ENCODE measurements around the gene TAF7L.
"Not testable (repeated sequence)": the region's sequence is repeated elsewhere in the genome, so short reads cannot be mapped to it uniquely, and the experiment has no call there.

Gene TAF7L, protein sequence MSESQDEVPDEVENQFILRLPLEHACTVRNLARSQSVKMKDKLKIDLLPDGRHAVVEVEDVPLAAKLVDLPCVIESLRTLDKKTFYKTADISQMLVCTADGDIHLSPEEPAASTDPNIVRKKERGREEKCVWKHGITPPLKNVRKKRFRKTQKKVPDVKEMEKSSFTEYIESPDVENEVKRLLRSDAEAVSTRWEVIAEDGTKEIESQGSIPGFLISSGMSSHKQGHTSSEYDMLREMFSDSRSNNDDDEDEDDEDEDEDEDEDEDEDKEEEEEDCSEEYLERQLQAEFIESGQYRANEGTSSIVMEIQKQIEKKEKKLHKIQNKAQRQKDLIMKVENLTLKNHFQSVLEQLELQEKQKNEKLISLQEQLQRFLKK

DNA sequence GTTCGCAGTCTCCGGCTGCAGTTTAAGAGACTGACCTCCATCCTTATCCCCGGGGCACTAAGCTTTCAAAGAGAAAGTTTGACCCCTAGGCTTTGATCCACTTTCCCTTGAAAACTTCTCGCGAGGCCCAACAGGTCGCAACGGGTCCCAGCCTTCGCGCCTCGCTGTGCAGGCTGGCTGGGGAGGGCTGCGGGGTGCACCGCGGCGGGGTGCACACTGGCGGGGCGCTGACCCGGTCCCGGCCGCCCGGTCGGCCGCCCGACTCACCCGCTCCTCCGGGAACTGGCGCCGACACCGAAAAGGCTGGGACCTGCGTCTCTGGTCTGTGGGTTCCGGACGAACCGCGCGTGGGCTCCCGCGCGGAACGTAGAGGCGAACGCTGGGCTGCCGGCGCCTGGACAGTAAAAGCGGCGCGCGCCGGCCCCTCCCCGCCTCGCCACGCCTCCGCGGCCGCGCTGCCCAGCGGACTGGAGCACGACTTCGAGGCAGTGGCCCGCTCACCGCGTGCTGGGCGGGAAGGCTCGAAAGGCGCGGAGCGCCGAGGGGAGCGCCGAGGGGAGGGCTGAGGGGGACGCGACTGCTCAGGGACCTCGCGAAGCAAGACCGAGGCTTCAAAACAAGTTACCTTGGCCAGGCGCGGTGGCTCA, at the start of gene TAF7L:
TAF7L (minus strand) TSS at position 378 of the 647 bp plus-strand sequence. CDS start 3,791 bp downstream, outside the sequence.
- DNase-seq (ENCODE audit: low spot score) = no peak

DNA sequence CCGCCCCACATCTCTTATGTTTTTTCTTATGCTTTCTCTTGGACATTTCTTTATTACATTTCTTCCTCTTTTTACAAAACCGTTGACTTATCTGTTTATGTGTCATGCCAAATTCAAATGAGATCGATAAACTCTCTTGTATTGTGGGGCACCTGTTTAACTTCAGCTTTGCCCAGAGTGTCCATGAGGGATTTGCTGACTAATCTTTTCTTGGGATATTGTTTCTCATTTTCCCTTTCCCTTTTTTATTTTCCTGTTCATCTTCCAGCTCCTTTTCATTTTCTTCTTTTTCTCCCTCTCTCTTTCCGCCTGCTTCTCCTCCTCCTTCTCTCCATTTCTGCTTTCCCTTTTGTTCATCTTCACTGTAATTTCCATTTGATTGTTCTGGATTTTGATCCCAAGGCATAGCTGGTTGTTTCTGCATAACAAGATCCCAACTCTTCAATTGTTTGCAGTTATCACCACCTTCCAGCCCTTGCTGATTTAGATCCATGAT, 46.7 kb upstream of the TAF7L start:
- no peak for DNase-seq (ENCODE audit: low spot score)

DNA sequence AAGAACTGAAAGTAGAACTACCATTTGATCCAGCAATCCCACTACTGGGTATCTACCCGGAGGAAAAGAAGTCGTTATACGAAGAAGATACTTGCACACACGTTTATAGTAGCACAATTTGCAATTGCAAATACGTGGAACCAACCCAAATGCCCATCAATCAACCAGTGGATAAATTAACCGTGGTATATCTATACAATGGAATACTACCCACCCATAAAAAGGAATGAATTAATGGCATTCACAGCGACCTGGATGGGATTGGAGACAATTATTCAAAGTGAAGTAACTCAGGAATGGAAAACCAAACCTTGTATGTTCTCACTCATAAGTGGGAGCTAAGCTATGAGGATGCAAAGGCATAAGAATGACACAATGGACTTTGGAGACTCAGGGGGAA, 43.2 kb upstream of the TAF7L start:
- DNase-seq (ENCODE audit: low spot score) = not testable (repeated sequence)

DNA sequence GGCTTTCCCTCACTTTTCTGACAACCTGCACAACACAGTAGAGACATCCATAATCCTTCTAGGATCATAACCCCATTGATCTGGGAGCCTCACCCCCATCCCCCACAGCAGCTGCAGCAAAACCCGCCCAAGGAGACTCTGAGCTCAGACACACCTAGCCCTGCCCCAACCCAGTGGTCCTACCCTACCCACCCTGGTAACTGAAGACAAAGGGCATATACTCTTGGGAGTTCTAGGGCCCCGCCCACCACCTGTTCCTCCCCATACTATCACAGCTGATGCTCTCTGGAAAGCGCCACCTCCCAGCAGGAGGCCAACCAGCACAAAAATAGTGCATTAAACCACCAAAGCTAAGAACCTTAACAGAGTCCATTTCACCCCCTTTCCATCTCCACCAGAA, 35.5 kb upstream of the TAF7L start:
- DNase-seq (ENCODE audit: low spot score) = not testable (repeated sequence)

DNA sequence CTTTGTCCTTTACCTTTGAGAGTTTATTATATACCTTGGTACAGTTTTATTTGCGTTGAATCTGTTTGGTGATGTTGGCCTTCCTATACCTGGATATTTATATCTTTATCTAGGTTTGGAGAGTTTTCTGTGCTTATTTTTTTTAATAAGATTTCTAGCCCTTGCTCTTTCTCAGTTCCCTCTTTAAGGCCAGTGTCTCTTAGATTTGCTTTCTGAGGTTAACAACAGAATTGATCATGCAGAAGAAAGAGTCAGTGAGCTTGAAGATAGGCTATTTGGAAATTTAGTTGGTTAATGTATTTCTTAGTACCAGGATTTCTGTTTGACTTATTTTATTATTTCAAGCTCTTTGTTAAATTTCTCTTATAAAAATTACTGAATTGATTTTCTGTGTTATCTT, 12.7 kb upstream of the TAF7L start:
- DNase-seq (ENCODE audit: low spot score) = no peak

DNA sequence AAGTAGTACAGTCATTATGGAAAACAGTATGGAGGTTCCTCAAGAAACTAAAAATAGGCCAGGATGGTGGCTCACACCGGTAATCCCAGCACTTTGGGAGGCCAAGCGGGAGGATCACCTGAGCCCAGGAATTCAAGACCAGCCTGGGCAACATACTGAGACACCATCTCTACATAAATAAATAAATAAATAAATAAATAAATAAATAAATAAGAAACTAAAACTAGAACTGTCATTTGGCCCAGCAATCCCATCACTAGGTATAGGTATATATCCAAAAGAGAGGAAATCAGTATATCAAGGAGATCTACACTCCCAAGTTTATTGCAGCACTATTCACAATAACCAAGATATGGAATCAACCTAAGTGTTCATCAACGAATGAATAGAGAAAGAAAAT, 4.5 kb upstream of the TAF7L start:
- not testable (repeated sequence) for DNase-seq (ENCODE audit: low spot score)

DNA sequence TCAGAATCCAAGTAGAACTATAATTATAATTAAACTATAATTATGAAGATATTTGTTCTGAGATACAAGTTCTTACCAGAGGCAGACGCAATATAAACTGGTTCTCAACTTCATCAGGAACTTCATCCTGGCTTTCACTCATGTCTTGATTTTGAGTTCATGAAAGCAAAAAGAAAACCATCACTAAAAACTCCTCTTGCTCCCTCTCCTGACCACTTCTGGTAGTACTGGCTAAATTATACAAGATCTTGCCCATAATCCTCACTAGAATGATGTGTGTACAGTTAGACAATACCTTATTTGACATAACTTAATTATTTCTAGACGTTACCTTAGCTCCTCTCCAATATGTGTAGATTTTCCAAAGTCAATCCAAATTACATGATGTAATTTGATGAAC, 3.7 kb downstream of the TAF7L start:
- DNase-seq (ENCODE audit: low spot score) = peak; percentile 38

DNA sequence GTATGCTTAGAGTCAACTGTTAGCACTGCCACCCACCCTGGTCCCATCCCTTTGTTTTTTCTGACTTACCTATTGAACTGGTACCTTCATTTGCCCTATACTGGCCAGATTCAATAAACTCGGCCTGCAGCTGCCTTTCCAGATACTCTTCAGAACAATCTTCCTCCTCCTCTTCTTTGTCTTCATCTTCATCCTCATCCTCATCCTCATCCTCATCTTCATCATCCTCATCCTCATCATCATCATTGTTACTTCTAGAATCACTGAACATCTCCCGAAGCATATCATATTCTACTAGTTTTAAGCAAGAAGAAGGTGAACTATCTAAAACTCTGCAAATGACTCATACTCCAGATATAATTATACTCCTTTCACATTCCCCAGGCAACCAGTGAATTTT, 14.9 kb downstream of the TAF7L start:
- no peak for DNase-seq (ENCODE audit: low spot score)

DNA sequence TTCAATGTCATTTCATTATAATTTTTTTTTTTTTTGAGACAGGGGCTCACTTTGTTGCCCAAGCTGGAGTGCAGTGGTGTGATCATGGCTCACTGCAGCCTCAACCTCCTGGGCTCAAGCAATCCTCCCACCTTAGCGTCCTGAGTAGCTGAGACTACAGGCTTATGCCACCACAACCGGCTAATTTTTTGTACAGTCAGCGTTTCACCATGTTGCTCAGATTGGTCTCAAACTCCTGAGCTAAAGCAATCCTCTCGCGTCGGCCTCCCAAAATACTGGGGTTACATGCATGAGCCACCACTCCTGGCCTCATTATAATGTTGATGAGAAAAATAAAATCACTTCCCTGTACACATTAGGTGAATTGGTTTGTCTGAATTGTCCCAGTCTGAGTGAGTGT, 16.9 kb downstream of the TAF7L start:
- DNase-seq (ENCODE audit: low spot score) = no peak

DNA sequence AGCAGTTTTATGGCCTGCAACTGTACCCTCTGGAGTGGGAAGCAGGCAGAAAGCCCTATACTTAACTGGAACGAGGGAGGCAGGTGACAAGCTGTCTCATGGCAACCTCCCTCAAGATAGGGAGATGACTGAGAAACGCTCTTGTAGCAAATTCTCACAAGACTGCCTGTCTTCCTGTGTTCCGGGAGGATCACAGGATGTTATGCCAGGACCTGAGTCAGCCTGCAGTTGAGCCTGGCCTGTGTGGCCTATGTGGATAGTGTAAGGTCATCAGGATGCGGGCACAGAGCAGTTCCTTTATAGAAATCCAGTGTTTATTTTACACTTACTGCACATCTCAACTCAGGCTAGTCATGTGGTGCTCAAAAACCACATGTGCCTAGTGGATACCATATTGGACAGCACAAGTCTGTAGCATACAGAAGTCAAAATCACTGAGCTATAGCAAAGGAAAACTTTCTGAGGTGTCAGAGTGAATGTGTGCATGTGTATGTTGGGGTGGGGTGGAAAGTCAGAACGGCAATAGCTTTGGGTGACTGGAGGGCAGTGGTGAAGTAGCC, 25.2 kb downstream of the TAF7L start:
- DNase-seq (ENCODE audit: low spot score) = no peak

DNA sequence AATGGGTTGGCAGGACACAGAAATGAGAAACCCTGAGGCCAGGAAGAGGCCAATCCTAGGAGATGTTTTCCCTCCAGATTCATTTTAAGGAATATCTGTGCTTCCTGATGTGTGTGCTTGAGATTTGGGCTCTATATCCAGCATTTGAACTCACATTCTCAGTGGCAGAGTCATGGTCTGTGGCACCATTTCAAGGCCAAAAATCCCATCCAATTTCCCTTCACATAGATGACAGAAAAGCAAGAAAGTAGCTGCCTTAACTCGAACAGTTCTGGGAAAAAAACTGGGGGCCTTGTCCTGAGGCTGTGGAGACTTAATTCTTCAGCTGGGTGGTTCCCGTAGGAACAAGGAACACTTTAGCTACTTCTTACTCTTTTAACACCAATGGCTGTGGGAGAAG, 27.4 kb downstream of the TAF7L start:
- no peak for DNase-seq (ENCODE audit: low spot score)

DNA sequence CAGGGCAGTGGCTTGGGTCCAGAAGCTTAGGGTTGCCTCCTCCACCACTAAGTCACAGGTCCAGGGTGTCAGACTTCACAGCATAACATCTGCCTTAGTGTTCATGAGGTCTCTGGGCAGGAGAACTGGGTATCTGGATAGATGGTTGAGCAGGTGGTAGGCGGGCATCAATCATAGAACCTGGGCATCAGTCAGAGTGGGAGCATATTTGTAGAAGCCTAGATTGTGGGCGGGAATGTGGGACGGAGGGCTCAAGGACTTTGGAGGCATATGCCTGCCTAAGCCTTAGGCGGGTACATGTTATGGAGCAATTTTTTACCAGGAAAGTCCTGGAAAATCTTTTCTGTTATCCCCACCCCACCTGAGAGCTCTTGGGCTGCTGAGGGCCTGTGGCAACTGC, 28.5 kb downstream of the TAF7L start:
- no peak for DNase-seq (ENCODE audit: low spot score)

DNA sequence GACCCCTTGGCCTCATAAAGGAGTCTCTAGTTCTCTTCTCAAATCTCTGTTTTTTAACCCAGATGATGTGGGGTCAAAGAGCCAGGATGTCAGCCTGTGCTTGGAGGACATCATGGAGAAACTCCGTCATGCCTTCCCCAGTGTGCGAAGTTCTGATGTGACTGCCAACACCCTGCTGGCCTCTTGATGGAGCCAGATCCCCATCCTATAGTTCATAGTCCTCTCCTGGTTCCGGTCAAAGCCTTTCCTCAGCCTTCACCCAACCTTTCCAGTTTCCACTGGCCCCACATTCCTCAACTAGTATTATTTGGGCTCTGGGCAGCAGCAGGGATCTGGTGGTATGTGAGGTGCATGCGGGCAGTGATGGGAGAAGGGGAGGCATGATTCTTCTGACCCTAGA, 30.7 kb downstream of the TAF7L start:
- DNase-seq (ENCODE audit: low spot score) = peak; percentile 31

DNA sequence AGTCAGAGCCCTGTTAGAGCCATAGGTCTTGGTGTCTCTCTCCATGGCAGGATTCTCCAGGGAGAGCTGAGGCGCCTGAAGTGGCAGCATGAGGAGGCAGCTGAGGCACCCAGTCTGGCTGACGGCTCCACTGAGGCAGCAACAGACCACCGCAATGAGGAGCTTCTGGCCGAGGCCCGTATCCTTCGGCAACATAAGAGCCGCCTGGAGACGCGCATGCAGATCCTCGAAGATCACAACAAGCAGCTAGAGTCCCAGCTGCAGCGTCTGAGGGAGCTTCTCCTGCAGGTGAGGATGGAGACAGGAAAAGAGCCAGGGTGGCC, 32.9 kb downstream of the TAF7L start:
- DNase-seq (ENCODE audit: low spot score) = no peak

DNA sequence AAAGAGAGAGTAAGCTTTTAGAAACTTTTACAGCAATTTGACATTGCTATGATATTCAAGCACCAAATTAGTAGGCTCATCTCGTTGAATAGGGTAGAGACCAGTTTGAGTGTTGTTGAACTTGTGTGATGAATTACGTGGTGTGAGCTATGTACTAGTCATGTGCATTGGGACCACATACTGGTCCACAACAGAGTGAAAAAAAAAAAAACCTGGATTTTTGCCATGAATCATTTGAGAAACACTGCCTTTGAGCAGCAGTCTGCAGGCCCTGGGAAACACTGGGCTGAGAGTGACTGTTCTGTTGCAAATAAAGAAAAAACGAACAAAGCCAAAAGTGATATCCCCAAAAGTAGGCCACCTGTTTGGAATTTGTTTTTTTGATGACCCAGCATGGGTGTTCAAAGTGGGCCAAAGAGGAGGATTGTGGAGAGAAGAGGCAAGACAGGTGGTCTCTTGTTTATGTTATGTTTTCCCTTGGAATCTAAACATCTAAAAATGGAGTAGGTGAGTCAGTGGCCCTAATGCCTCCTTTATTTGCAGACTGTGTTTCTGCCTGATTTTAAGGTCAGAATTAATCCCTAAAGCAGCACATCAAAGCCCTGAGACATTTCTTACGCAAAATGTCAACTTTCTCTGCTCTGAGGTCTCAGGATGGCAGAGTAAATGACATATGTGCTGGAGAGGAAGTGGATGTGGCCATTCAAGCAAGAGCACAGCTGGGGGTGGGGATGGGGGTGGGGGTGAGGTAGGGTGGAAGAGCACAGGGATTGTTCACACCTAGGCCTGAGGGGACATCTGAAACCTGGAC, 33.5 kb downstream of the TAF7L start:
- no peak for DNase-seq (ENCODE audit: low spot score)

DNA sequence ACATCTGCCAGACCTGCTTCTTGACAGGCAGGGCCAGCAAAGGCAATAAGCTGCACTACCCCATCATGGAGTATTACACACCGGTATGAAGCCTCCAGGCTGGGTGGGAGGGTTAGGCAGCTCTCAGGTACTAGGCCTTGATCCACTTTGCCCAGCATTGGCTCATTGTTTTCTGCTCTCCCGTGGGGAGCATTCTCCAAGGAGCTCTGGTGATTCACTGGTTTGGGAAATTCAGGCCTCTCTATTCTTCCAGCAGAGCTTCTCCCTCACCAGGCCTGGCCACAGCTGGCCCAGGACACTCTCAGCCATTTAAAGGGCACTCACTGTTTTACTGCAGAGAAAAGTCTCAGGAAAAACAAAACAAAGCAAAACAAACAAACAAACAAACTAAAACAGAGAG, 38.5 kb downstream of the TAF7L start:
- DNase-seq (ENCODE audit: low spot score) = no peak

DNA sequence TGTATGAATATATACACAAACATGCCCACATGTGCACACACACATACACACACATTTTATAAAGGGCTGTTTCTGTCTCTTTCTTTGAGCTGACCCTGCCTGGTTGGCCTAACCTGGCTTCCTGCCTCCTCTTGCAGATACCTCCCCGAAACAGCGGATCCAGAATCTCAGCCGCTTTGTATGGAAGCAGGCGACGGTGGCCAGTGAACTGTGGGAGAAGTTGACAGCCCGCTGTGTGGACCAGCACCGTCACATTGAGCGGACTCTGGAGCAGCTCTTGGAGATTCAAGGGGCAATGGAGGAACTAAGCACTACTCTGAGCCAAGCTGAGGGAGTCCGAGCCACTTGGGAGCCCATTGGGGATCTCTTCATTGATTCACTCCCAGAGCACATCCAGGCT, 49.6 kb downstream of the TAF7L start:
- DNase-seq (ENCODE audit: low spot score) = no peak

DNA sequence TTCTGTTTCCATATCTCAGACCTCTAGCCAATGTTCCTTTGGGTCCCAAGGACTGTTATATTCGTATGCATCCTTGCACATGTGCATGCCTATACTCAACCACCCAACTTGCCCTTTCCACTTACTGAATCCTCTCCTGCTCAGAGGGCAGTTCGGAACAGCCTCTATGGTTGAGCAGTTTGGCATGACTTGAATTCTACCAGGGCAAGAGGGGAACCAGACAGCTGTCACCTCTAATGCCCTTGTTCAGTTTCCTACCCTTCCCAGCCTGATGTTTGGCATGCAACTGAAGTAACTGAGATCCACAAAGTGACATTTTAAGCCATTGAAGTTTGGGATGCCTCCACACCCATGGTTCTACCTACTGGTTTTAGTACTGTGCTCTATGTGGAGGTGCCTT, 54.1 kb downstream of the TAF7L start:
- DNase-seq (ENCODE audit: low spot score) = no peak

DNA sequence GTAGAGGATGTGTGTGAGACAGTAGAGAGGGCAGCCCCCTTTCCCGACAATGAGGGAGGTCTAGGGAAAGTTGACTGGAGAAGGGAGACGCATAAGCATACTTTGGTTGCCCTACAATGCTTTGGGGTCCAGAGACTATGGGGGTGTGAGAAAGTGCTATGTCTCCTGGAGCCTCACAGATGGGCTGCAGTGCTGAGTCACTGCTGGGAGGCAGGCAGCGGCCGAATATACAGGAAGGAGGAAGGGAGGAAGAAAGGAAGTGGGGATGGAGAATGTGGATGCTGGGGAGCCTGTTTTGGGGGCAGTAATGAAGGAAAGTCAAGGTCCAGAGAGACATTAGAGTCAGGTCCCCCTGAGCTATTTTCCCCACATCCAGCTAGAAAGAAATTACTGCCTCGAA, 58.8 kb downstream of the TAF7L start:
- DNase-seq (ENCODE audit: low spot score) = no peak

DNA sequence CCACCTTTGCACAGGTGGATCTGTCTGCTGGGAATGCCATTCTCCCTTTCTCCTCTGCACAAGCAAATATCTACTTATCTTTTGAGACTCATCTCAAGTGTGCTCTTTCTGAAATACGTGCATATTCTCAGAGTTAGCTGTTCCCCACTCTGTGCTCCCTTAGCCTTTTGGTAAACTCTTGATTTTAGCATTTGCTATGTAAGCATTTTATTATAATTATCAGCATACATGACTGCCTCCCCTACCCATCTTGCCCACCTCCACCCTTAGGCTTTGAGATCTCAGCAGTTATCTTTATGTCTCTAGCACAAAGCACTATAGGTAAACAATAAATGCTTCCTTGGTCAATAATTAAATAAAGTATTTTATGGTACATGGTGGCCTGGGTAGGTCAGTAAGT, 60.1 kb downstream of the TAF7L start:
- no peak for DNase-seq (ENCODE audit: low spot score)

DNA sequence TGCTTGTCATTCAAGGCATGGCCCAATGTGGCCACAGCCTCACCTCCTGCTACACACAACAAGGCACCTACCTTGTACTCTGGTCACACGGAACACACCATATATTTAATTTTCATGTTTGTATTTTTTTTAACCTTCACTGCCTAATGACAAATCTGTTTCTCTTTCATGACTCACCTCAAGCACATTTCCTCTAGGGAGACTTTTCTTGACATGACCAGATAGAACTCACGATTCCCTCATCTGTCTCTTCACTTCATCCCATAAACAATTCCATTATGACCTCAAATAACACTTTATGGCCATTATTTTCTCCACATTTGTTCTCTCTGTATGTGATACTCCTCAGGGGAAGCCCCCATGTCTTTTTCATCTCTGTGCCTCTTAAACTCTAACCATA, 60.5 kb downstream of the TAF7L start:
- no peak for DNase-seq (ENCODE audit: low spot score)

DNA sequence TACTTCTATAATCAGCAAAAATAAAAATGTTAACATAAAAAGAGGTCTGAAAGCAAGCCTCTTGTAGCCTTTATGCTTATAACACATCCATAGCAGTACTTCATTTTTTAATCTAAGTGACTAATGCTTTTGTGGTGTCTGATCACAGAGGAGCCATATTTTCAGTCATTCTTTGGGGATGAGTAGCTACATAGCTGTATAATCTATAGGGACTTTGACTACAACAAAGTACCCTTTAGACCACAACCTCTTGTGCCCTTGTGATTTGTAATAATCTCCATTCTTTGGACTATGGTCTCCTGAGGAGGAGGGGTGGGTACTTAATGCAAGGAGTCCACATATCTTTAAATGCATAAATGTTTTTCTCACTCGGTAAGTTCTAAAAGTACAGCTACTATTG, 62.0 kb downstream of the TAF7L start:
- DNase-seq (ENCODE audit: low spot score) = no peak

DNA sequence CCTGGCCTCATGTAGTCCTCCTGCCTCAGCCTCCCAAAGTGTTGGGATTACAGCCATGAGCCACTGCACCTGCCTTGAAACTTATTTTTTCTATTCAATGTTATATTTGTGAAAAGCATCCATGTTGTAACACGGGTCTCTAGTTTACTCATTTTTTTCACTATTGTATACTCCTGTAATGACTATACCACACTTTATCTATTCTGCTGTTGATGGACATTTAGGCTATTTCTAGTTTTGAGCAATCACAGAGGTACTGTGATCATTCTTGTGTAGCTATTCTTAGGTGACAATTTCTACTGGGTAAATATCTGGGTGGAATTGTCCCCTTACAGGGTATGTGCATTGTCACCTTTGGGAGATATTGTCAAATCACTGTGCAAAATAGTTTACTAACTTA, 67.9 kb downstream of the TAF7L start:
- DNase-seq (ENCODE audit: low spot score) = no peak

Data from HuH-7 (cell line).